ENCODE results near the gene RPP14. TPM values are rescaled to one million over a fixed set of nuclear protein-coding genes. Genes with fewer than 3 reads are reported as not detected.
A peak's percentile ranks its signal among the peaks of the same experiment; 100 is the strongest.

The RPP14 gene
- total RNA-seq, 1 donor from 2014 or later = 20.3 TPM

DNA sequence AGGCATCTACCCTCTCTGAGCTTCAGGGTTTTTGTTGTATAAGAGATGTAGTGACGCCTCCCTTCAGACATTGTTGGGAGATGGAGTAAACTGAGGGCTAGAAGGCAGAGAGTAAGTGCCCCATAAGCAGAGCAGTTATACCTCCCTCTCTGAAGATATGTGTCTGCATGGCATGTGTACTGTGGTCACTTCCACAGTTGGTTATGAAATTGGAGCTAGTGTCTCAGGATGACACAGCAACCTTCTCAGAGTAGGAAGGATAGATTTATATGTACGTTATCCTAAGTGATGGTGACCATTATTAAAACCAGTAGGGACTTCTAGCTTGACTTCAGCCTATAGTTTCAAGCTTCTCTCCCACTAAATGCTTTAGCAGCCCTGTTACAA, 44.6 kb downstream of the RPP14 start:
- TF ChIP-seq, protein P1, sequence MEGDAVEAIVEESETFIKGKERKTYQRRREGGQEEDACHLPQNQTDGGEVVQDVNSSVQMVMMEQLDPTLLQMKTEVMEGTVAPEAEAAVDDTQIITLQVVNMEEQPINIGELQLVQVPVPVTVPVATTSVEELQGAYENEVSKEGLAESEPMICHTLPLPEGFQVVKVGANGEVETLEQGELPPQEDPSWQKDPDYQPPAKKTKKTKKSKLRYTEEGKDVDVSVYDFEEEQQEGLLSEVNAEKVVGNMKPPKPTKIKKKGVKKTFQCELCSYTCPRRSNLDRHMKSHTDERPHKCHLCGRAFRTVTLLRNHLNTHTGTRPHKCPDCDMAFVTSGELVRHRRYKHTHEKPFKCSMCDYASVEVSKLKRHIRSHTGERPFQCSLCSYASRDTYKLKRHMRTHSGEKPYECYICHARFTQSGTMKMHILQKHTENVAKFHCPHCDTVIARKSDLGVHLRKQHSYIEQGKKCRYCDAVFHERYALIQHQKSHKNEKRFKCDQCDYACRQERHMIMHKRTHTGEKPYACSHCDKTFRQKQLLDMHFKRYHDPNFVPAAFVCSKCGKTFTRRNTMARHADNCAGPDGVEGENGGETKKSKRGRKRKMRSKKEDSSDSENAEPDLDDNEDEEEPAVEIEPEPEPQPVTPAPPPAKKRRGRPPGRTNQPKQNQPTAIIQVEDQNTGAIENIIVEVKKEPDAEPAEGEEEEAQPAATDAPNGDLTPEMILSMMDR (IDR thresholded peaks at IDR 0.05; ENCODE audit: insufficient read depth, low read length, severe bottlenecking) = no peak
- DNase-seq (ENCODE audit: low read depth) = no peak
- FAIRE-seq = no peak

DNA sequence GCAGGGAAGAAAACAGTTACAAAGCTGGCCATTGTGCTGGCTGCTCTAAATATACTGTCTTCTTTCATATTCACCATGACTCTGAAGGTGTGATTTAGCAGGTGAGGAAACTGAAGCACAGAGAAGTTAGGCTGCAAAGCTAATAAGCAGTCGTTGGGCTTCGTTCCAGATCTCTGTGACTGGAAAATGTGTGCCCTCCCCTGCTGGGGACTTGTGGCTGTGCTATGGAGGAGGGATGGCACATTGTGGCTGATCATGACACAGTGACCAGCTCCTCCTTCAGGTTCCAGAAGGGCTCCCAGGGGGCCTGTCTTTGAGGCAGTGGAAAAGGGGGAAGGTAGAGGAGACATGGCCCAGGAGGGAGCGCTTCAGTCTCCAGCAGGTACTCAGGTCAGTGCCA, 45.9 kb downstream of the RPP14 start:
- Histone ChIP-seq H3K27me3 (ENCODE audit: control insufficient read depth, insufficient read depth, low read length) (no peaks in the 10 kb centered on the region), H3K4me3 (ENCODE audit: low read depth, low read length) (no peak overlapping the region), H3K36me3 (ENCODE audit: control insufficient read depth, insufficient read depth, low read length) (peaks cover 3% of the 10 kb centered on the region)
- DNase-seq (ENCODE audit: low read depth) (no peak), FAIRE-seq (no peak)
- TF ChIP-seq, protein P1 (IDR thresholded peaks at IDR 0.05; ENCODE audit: insufficient read depth, low read length, severe bottlenecking) = no peak

More for the DNA sequence above, 44.6 kb downstream of the RPP14 start:
- H3K27me3 ChIP-seq (ENCODE audit: control insufficient read depth, insufficient read depth, low read length) = no peaks in the 10 kb centered on the region
- H3K4me3 ChIP-seq (ENCODE audit: low read depth, low read length) = no peak overlapping the region
- peaks cover 3% of the 10 kb centered on the region for H3K36me3 ChIP-seq (ENCODE audit: control insufficient read depth, insufficient read depth, low read length)

DNA sequence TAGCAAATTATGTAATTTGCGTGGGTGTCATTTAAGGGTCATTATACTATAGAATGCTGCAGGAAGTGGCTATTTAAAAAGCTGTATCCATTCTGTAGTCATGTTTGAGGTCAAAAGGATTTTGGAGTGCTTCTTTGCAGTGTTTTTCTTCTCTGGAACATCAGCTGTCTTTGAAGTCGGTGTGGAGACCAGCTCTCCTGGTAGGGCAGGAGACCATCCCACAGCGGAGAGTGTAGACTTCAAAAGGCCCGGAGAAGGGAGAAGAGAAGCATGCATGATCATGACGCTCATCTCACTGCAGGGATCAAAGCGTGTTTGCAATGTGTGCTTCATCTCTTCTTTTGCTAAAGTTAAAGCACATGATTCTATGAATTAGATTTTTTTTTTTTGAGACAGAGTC, 46.6 kb downstream of the RPP14 start:
- H3K27me3 ChIP-seq (ENCODE audit: control insufficient read depth, insufficient read depth, low read length) = no peaks in the 10 kb centered on the region
- FAIRE-seq (no peak), DNase-seq (ENCODE audit: low read depth) (no peak)
- H3K4me3 ChIP-seq (ENCODE audit: low read depth, low read length) = no peak overlapping the region
- H3K36me3 ChIP-seq (ENCODE audit: control insufficient read depth, insufficient read depth, low read length) = peaks cover 3% of the 10 kb centered on the region
- TF ChIP-seq, protein P1 (IDR thresholded peaks at IDR 0.05; ENCODE audit: insufficient read depth, low read length, severe bottlenecking) = no peak

DNA sequence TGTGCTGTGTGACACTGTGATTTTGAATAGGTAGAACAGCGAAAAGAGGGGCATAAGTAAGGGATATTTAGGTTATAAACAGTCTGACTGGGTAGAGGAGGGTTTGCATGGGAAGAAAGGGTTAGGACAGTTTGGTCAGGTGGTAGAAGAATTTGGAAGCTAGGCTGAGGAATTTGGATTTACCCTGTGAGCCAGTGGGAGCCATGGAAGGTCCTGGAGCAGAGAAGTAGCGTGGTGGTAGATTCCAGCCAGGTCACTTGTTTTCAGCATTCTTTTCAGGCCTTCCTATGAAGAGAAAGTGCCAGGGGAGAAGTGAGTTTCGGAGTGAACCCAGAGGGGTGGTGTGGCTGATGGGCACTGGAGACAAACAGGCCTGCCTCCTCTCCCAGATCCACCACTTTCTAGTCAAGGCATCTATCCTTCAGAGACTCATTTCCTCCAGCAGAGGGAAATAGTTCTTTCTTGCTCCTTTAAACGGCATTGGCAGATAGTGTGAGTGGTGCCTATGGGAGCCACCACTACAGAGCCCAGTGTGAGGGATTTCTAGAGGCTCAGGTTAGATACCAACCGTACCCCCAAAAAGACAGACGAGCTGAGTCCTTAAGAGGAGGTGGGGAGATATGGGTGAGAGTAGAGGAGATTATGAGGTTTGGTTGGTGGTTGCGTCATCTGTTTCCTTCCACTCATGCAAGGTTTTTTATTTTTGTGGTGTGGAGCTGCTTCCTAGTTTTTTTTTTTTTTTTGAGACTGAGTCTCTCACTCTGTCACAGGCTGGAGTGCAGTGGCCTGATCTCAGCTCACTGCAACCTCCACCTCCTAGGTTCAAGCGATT, 47.9 kb downstream of the RPP14 start:
- TF ChIP-seq, protein P1 (IDR thresholded peaks at IDR 0.05; ENCODE audit: insufficient read depth, low read length, severe bottlenecking) = no peak
- Histone ChIP-seq H3K4me3 (ENCODE audit: low read depth, low read length) (no peak overlapping the region), H3K36me3 (ENCODE audit: control insufficient read depth, insufficient read depth, low read length) (no peaks in the 10 kb centered on the region), H3K27me3 (ENCODE audit: control insufficient read depth, insufficient read depth, low read length) (no peaks in the 10 kb centered on the region)
- no peak for FAIRE-seq
- DNase-seq (ENCODE audit: low read depth) = no peak

DNA sequence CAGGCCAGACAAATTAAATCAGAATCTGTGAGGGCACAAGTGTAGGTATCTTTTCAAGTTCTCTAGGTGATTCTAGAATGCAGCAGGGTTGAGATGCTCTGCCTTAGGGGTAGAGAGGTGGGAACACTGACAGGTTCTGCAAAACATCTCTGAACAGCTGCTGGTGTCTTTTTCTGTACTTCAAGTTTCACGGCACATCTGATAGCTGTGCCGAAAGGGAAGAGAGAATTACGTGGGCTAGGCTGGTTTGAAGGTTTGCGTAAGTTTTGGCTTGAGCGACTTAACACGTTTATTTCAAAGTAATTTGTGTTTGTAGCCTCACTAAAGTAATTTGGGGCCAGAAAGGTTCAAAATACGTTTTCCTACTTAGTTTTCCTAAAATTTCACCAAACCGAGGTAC, 49.1 kb downstream of the RPP14 start:
- no peaks in the 10 kb centered on the region for H3K36me3 ChIP-seq (ENCODE audit: control insufficient read depth, insufficient read depth, low read length)
- TF ChIP-seq, protein P1 (IDR thresholded peaks at IDR 0.05; ENCODE audit: insufficient read depth, low read length, severe bottlenecking) = no peak
- no peak for FAIRE-seq

DNA sequence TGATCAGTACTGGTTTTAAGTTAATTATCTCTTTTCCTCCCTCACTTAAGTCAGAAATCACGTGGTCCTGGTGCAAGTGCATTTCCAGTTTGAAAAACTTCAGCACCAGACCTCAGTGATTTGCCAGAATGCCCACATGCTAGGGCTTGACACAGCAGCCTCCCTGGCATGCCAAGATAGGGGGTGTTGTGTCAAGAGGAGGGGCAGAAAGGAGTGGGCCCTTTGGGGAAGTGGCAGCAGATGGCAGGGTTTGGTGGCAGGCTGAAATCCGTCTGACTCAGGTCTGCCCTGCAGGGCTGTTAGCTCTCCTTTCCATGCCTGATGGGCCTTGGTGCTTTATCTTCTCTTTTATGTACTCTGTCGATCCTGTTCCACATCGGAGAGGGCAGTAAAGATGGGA, 50.0 kb downstream of the RPP14 start:
- FAIRE-seq = no peak
- TF ChIP-seq, protein P1 (IDR thresholded peaks at IDR 0.05; ENCODE audit: insufficient read depth, low read length, severe bottlenecking) = no peak
- Histone ChIP-seq H3K36me3 (ENCODE audit: control insufficient read depth, insufficient read depth, low read length) (no peaks in the 10 kb centered on the region), H3K4me3 (ENCODE audit: low read depth, low read length) (no peak overlapping the region), H3K27me3 (ENCODE audit: control insufficient read depth, insufficient read depth, low read length) (no peaks in the 10 kb centered on the region)
- DNase-seq (ENCODE audit: low read depth) = peak; percentile 31

More for the DNA sequence above, 49.1 kb downstream of the RPP14 start:
- Histone ChIP-seq H3K27me3 (ENCODE audit: control insufficient read depth, insufficient read depth, low read length) (no peaks in the 10 kb centered on the region), H3K4me3 (ENCODE audit: low read depth, low read length) (no peak overlapping the region)
- DNase-seq (ENCODE audit: low read depth) = no peak

Measured in bronchial epithelial cell (primary cell).